ENCODE results near the gene TPSB2.
"Not testable (repeated sequence)": the region's sequence is repeated elsewhere in the genome, so short reads cannot be mapped to it uniquely, and the experiment has no call there.

TPSB2 gene

GRCh38 chr16:1192384-1193073 is 37.5 kb downstream of the TPSB2 start:
- TF ChIP-seq CTCF (IDR thresholded peaks at IDR 0.05; ENCODE audit: low read depth, low read length), result no peak
- Histone ChIP-seq H3K4me1 (peaks cover 2% of the 10 kb centered on the region; the same call in 1 of the 2 replicates), H3K36me3 (no peaks in the 10 kb centered on the region), H3K27me3 (no peaks in the 10 kb centered on the region), H3K9me3 (no peaks in the 10 kb centered on the region), H3K4me3 (ENCODE audit: low read depth, low read length) (no peak overlapping the region)
- DNase-seq, result no peak

- not testable (repeated sequence) for H3K4me1 ChIP-seq; H3K4me3 ChIP-seq (ENCODE audit: low read depth, low read length); H3K9me3 ChIP-seq; H3K27me3 ChIP-seq; H3K36me3 ChIP-seq; DNase-seq
These were observed 39.2 kb downstream of the TPSB2 start for GRCh38 chr16:1190789-1191188.

- DNase-seq, result no peak
- Histone ChIP-seq H3K27me3 (no peaks in the 10 kb centered on the region), H3K4me1 (peaks cover 2% of the 10 kb centered on the region; the same call in 1 of the 2 replicates), H3K9me3 (no peaks in the 10 kb centered on the region), H3K4me3 (ENCODE audit: low read depth, low read length) (no peak overlapping the region), H3K36me3 (no peaks in the 10 kb centered on the region)
- TF ChIP-seq CTCF (IDR thresholded peaks at IDR 0.05; ENCODE audit: low read depth, low read length), result no peak
These were observed 40.5 kb downstream of the TPSB2 start for GRCh38 chr16:1189455-1189854.

- Histone ChIP-seq H3K27me3 (no peaks in the 10 kb centered on the region), H3K4me3 (ENCODE audit: low read depth, low read length) (no peak overlapping the region), H3K9me3 (no peaks in the 10 kb centered on the region; the same call in 1 of the 2 replicates), H3K36me3 (no peaks in the 10 kb centered on the region), H3K4me1 (peaks cover 4% of the 10 kb centered on the region)
- no peak for TF ChIP-seq CTCF (IDR thresholded peaks at IDR 0.05; ENCODE audit: low read depth, low read length)
- no peak for DNase-seq
These were observed 41.4 kb downstream of the TPSB2 start for GRCh38 chr16:1188432-1189189.

- not testable (repeated sequence) for H3K4me3 ChIP-seq (ENCODE audit: low read depth, low read length); H3K9me3 ChIP-seq; H3K27me3 ChIP-seq; DNase-seq; H3K36me3 ChIP-seq
- peaks cover 13% of the 10 kb centered on the region for H3K4me1 ChIP-seq
These were observed 44.4 kb downstream of the TPSB2 start for GRCh38 chr16:1185460-1186207.

- Histone ChIP-seq H3K4me3 (ENCODE audit: low read depth, low read length) (no peak overlapping the region), H3K27me3 (no peaks in the 10 kb centered on the region), H3K36me3 (no peaks in the 10 kb centered on the region), H3K9me3 (no peaks in the 10 kb centered on the region; the same call in 1 of the 2 replicates), H3K4me1 (peaks cover 13% of the 10 kb centered on the region)
- no peak for TF ChIP-seq CTCF (IDR thresholded peaks at IDR 0.05; ENCODE audit: low read depth, low read length)
- no peak for DNase-seq
These were observed 45.0 kb downstream of the TPSB2 start for GRCh38 chr16:1184980-1185379.

Measured in BE2C (cell line).